Panc1 (cell line): ENCODE results near the gene IFT80.

ENCODE experiments used
- POLR2AphosphoS5 ChIP-seq: IDR thresholded peaks from 2 replicates; pipeline ENCODE4 v1.6.1; 2012; ENCODE audit warnings: mild to moderate bottlenecking, low read depth, low read length, moderate library complexity
- TCF7L2 ChIP-seq: IDR thresholded peaks from 2 replicates; pipeline ENCODE4 v1.6.1; 2011; ENCODE audit warnings: mild to moderate bottlenecking, low read depth, low read length, inconsistent platforms
- TF ChIP-seq, protein P1 (sequence below): fragments of 450-650 bp; IDR thresholded peaks from 2 replicates; pipeline ENCODE4 v1.5.1; 2017; ENCODE audit warnings: mild to moderate bottlenecking
- TF ChIP-seq, protein P2 (sequence below), 2 experiments: IDR thresholded peaks; 2 replicates each; pipeline ENCODE4 v1.6.1; 2011 to 2012; ENCODE audit warnings: low read depth in 2 of 2, control low read depth in 1 of 2, low read length in 1 of 2, mild to moderate bottlenecking in 1 of 2, moderate library complexity in 1 of 2; ENCODE audit not compliant: insufficient read depth in 1 of 2

DNA sequence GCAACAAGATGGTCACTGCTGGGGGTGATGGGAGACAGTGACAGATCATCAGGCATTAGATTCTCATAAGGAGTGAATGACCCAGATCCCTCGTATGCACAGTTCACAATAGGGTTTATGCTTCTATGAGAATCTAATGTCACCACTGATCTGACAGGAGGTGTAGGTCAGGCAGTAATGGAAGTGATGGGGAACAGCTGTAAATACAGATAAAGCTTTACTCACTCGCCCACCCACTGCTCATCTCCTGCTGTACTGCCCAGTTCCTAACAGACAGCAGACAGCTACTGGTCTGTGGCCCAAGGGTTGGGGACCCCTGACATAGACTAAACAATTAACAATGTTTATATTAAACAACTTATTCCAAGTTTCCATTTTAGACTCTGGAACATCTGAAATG, 25.4 kb downstream of the IFT80 start:
- TF ChIP-seq, protein P1, sequence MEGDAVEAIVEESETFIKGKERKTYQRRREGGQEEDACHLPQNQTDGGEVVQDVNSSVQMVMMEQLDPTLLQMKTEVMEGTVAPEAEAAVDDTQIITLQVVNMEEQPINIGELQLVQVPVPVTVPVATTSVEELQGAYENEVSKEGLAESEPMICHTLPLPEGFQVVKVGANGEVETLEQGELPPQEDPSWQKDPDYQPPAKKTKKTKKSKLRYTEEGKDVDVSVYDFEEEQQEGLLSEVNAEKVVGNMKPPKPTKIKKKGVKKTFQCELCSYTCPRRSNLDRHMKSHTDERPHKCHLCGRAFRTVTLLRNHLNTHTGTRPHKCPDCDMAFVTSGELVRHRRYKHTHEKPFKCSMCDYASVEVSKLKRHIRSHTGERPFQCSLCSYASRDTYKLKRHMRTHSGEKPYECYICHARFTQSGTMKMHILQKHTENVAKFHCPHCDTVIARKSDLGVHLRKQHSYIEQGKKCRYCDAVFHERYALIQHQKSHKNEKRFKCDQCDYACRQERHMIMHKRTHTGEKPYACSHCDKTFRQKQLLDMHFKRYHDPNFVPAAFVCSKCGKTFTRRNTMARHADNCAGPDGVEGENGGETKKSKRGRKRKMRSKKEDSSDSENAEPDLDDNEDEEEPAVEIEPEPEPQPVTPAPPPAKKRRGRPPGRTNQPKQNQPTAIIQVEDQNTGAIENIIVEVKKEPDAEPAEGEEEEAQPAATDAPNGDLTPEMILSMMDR, result no peak
- TF ChIP-seq POLR2AphosphoS5, result no peak
- TF ChIP-seq, protein P2, sequence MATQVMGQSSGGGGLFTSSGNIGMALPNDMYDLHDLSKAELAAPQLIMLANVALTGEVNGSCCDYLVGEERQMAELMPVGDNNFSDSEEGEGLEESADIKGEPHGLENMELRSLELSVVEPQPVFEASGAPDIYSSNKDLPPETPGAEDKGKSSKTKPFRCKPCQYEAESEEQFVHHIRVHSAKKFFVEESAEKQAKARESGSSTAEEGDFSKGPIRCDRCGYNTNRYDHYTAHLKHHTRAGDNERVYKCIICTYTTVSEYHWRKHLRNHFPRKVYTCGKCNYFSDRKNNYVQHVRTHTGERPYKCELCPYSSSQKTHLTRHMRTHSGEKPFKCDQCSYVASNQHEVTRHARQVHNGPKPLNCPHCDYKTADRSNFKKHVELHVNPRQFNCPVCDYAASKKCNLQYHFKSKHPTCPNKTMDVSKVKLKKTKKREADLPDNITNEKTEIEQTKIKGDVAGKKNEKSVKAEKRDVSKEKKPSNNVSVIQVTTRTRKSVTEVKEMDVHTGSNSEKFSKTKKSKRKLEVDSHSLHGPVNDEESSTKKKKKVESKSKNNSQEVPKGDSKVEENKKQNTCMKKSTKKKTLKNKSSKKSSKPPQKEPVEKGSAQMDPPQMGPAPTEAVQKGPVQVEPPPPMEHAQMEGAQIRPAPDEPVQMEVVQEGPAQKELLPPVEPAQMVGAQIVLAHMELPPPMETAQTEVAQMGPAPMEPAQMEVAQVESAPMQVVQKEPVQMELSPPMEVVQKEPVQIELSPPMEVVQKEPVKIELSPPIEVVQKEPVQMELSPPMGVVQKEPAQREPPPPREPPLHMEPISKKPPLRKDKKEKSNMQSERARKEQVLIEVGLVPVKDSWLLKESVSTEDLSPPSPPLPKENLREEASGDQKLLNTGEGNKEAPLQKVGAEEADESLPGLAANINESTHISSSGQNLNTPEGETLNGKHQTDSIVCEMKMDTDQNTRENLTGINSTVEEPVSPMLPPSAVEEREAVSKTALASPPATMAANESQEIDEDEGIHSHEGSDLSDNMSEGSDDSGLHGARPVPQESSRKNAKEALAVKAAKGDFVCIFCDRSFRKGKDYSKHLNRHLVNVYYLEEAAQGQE (IDR thresholded peaks at IDR 0.05; ENCODE audit: insufficient read depth in 1 of 2, low read depth in 2 of 2, low read length in 1 of 2), result no peak
- TF ChIP-seq TCF7L2, result no peak
